AG20443 (cell line): ENCODE measurements around the gene LRRK1.
A peak's percentile ranks its signal among the peaks of the same experiment; 100 is the strongest.
"Not testable (repeated sequence)": the region's sequence is repeated elsewhere in the genome, so short reads cannot be mapped to it uniquely, and the experiment has no call there.

ENCODE experiments used
- DNase-seq: peaks from one replicate; pipeline ENCODE4 v3.0.0; 2012; ENCODE audit warnings: low spot score, mixed read lengths

LRRK1 gene

GRCh38 chr15:101071651-101072050 is 152.5 kb downstream of the LRRK1 start:
- no peak for DNase-seq

- DNase-seq, result not testable (repeated sequence)
Measured at GRCh38 chr15:101072235-101072634, 153.1 kb downstream of the LRRK1 start.

GRCh38 chr15:101077806-101078668 is 158.9 kb downstream of the LRRK1 start:
- DNase-seq, result not testable (repeated sequence)

- no peak for DNase-seq
Measured at GRCh38 chr15:101078669-101079323, 159.6 kb downstream of the LRRK1 start.

- no peak for DNase-seq
Measured at GRCh38 chr15:101081900-101082299, 162.7 kb downstream of the LRRK1 start.

GRCh38 chr15:101083336-101084045 is 164.3 kb downstream of the LRRK1 start:
- DNase-seq, result no peak

GRCh38 chr15:101084801-101085200 is 165.6 kb downstream of the LRRK1 start:
- no peak for DNase-seq

GRCh38 chr15:101085311-101085700 is 166.1 kb downstream of the LRRK1 start:
- DNase-seq, result no peak

- no peak for DNase-seq
Measured at GRCh38 chr15:101086394-101087171, 167.4 kb downstream of the LRRK1 start.

- DNase-seq, result no peak
Measured at GRCh38 chr15:101087172-101087769, 168.1 kb downstream of the LRRK1 start.

GRCh38 chr15:101088271-101088670 is 169.1 kb downstream of the LRRK1 start:
- no peak for DNase-seq

GRCh38 chr15:101088788-101089578 is 169.8 kb downstream of the LRRK1 start:
- DNase-seq, result peak; percentile 89

GRCh38 chr15:101089579-101090427 is 170.6 kb downstream of the LRRK1 start:
- DNase-seq, result no peak

- DNase-seq, result no peak
Measured at GRCh38 chr15:101090428-101090790, 171.3 kb downstream of the LRRK1 start.

GRCh38 chr15:101091080-101092017 is 172.2 kb downstream of the LRRK1 start:
- DNase-seq, result peak; percentile 83

GRCh38 chr15:101092156-101092866 is 173.2 kb downstream of the LRRK1 start:
- peak; percentile 48 for DNase-seq

GRCh38 chr15:101092867-101093202 is 173.7 kb downstream of the LRRK1 start:
- no peak for DNase-seq

GRCh38 chr15:101093958-101094357 is 174.8 kb downstream of the LRRK1 start:
- DNase-seq, result no peak
